ENCODE results near the gene TMEM131. TPM values are rescaled to one million over a fixed set of nuclear protein-coding genes. Genes with fewer than 3 reads are reported as not detected.
"Not testable (repeated sequence)": the region's sequence is repeated elsewhere in the genome, so short reads cannot be mapped to it uniquely, and the experiment has no call there.

The TMEM131 gene
- total RNA-seq, 2 donors from 2014 or later, result 39.0 to 43.0 TPM

GRCh38 chr2:97821862-97822261 lies 173.9 kb downstream of the TMEM131 start:
- not testable (repeated sequence) for DNase-seq; H3K9me3 Mint-ChIP-seq; H3K4me3 Mint-ChIP-seq; H3K9me3 ChIP-seq (ENCODE audit: control insufficient read depth, low read length); H3K27ac Mint-ChIP-seq; H3K27me3 Mint-ChIP-seq (ENCODE audit: insufficient read depth); H3K4me3 ChIP-seq (ENCODE audit: low read length); H3K27ac ChIP-seq (ENCODE audit: low read depth, low read length); H3K27me3 ChIP-seq (ENCODE audit: control insufficient read depth, insufficient read depth, low read length, poor library complexity, severe bottlenecking); H3K9ac ChIP-seq (ENCODE audit: extremely low read depth, low read length, poor library complexity, severe bottlenecking)
- Mint-ChIP-seq H3K4me1 (peaks cover 43% of the 10 kb centered on the region), H3K36me3 (ENCODE audit: low read depth) (peaks cover 27% of the 10 kb centered on the region)
- 90 to 94% methylated on average over 4 to 6 of the region's 6 CpGs for WGBS, 2 experiments (ENCODE audit: insufficient coverage in 1 of 2, insufficient read length in 1 of 2)
- Histone ChIP-seq H3K36me3 (ENCODE audit: control insufficient read depth, insufficient read depth, low read length) (peaks cover 34% of the 10 kb centered on the region), H3K4me1 (ENCODE audit: control insufficient read depth, insufficient read depth, low read length) (peaks cover 11% of the 10 kb centered on the region)

- Histone ChIP-seq H3K9me3 (ENCODE audit: control insufficient read depth, low read length) (no peaks in the 10 kb centered on the region), H3K4me3 (ENCODE audit: low read length) (no peak overlapping the region), H3K27me3 (ENCODE audit: control insufficient read depth, insufficient read depth, low read length, poor library complexity, severe bottlenecking) (no peaks in the 10 kb centered on the region), H3K36me3 (ENCODE audit: control insufficient read depth, insufficient read depth, low read length) (peaks cover 35% of the 10 kb centered on the region), H3K27ac (ENCODE audit: low read depth, low read length) (no peak overlapping the region), H3K4me1 (ENCODE audit: control insufficient read depth, insufficient read depth, low read length) (peaks cover 11% of the 10 kb centered on the region), H3K9ac (ENCODE audit: extremely low read depth, low read length, poor library complexity, severe bottlenecking) (no peak overlapping the region)
- Mint-ChIP-seq H3K27ac (no peak overlapping the region), H3K4me3 (no peak overlapping the region), H3K36me3 (ENCODE audit: low read depth) (peaks cover 29% of the 10 kb centered on the region), H3K4me1 (peaks cover 34% of the 10 kb centered on the region), H3K27me3 (ENCODE audit: insufficient read depth) (peaks cover 4% of the 10 kb centered on the region), H3K9me3 (no peaks in the 10 kb centered on the region)
- no peak for TF ChIP-seq CTCF (conservative IDR thresholded peaks at IDR 0.05)
- WGBS, 2 experiments (ENCODE audit: insufficient coverage in 1 of 2, insufficient read length in 1 of 2), result 23 to 45% methylated on average over 6 of the region's 6 CpGs
- DNase-seq, result peak; percentile 85
Measured at GRCh38 chr2:97819754-97820153, 176.0 kb downstream of the TMEM131 start.

- Histone ChIP-seq H3K4me3 (ENCODE audit: low read length) (no peak overlapping the region), H3K4me1 (ENCODE audit: control insufficient read depth, insufficient read depth, low read length) (peaks cover 28% of the 10 kb centered on the region), H3K36me3 (ENCODE audit: control insufficient read depth, insufficient read depth, low read length) (peaks cover 52% of the 10 kb centered on the region), H3K9me3 (ENCODE audit: control insufficient read depth, low read length) (no peaks in the 10 kb centered on the region), H3K9ac (ENCODE audit: extremely low read depth, low read length, poor library complexity, severe bottlenecking) (no peak overlapping the region), H3K27ac (ENCODE audit: low read depth, low read length) (no peak overlapping the region), H3K27me3 (ENCODE audit: control insufficient read depth, insufficient read depth, low read length, poor library complexity, severe bottlenecking) (no peaks in the 10 kb centered on the region)
- Mint-ChIP-seq H3K9me3 (no peaks in the 10 kb centered on the region), H3K27me3 (ENCODE audit: insufficient read depth) (no peaks in the 10 kb centered on the region), H3K4me3 (no peak overlapping the region), H3K27ac (no peak overlapping the region), H3K36me3 (ENCODE audit: low read depth) (peaks cover 21% of the 10 kb centered on the region), H3K4me1 (peaks cover 33% of the 10 kb centered on the region)
- DNase-seq, result no peak
- no peak for TF ChIP-seq CTCF (conservative IDR thresholded peaks at IDR 0.05)
- 97 to 100% methylated on average over 1 to 2 of the region's 2 CpGs for whole genome bisulfite sequencing, 2 experiments (ENCODE audit: insufficient coverage in 1 of 2, insufficient read length in 1 of 2)
Measured at GRCh38 chr2:97816411-97816810, 179.3 kb downstream of the TMEM131 start.

- Mint-ChIP-seq H3K27ac (no peak overlapping the region), H3K4me1 (peaks cover 20% of the 10 kb centered on the region), H3K9me3 (no peaks in the 10 kb centered on the region), H3K36me3 (ENCODE audit: low read depth) (peaks cover 16% of the 10 kb centered on the region), H3K27me3 (ENCODE audit: insufficient read depth) (no peaks in the 10 kb centered on the region), H3K4me3 (no peak overlapping the region)
- Histone ChIP-seq H3K9ac (ENCODE audit: extremely low read depth, low read length, poor library complexity, severe bottlenecking) (no peak overlapping the region), H3K27ac (ENCODE audit: low read depth, low read length) (no peak overlapping the region), H3K27me3 (ENCODE audit: control insufficient read depth, insufficient read depth, low read length, poor library complexity, severe bottlenecking) (no peaks in the 10 kb centered on the region), H3K9me3 (ENCODE audit: control insufficient read depth, low read length) (no peaks in the 10 kb centered on the region), H3K36me3 (ENCODE audit: control insufficient read depth, insufficient read depth, low read length) (peaks cover 74% of the 10 kb centered on the region), H3K4me3 (ENCODE audit: low read length) (no peak overlapping the region), H3K4me1 (ENCODE audit: control insufficient read depth, insufficient read depth, low read length) (peaks cover 17% of the 10 kb centered on the region)
- WGBS, 2 experiments (ENCODE audit: insufficient coverage in 1 of 2, insufficient read length in 1 of 2), result 76 to 80% methylated on average over 6 to 7 of the region's 7 CpGs
- TF ChIP-seq CTCF (conservative IDR thresholded peaks at IDR 0.05), result no peak
- no peak for DNase-seq
Measured at GRCh38 chr2:97812931-97813330, 182.8 kb downstream of the TMEM131 start.

All from endodermal cell (in vitro differentiated cells).